EH (cell line): Measurements from ENCODE around the gene DIP2C.
"Not testable (repeated sequence)": the region's sequence is repeated elsewhere in the genome, so short reads cannot be mapped to it uniquely, and the experiment has no call there.

Experiments
- DNase-seq: peaks from one replicate; pipeline ENCODE4 v3.0.0-alpha.2; 2015; ENCODE audit warnings: low read depth

Gene DIP2C

DNA sequence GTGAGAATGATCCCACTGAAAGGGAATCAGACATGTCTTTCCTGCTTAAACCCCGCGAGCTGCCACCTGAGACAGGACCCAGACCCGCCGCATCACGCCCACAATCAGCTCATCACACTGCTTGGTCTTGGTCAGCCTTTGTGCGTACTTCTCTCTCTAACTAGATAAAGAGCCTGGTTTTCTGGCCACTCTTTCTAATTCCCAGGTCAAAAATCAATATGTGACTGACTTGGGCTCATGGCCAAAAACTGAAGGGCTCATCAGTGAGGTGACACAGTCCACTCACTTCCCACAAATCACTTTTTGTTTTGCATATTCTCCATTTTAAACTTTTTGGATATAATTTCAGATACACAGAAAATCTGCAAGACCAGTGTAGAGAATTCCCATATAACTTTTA, 247.3 kb downstream of the DIP2C start:
- no peak for DNase-seq

DNA sequence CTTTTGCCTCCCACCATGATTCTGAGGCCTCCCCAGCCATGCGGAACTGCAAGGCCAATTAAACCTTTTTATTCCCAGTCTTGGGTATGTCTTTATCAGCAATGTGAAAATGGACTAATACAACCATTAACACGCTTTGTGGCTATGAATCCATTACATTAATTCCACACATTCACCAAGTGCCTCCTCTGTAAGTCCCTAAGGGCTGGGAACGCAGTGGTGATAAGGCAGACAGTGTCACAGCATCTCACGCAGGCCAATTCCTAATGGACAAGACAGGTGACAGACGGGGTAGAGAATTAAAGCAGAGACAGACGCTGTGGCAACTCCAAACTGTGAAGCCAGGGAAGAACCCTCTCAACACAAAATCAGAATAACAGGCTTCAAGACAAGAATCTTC, 247.8 kb downstream of the DIP2C start:
- DNase-seq = no peak

DNA sequence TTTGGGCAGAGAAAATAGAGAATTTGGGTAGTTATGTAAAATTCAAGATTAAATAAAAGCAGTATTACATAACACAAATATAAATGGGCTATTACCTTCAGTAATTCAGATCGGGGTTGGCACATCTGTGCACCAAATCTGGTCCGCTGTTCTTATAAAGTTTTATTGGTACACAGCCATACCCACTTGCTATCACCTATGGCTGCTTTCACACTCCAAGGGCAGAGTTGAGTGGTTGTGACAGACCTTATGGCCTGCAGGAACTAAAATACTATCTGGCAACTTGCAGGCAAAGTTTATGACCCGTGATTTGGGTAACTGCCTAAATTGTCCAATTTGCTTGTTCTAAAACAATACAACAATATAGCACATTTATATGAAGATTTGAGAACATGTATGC, 249.3 kb downstream of the DIP2C start:
- DNase-seq = no peak

DNA sequence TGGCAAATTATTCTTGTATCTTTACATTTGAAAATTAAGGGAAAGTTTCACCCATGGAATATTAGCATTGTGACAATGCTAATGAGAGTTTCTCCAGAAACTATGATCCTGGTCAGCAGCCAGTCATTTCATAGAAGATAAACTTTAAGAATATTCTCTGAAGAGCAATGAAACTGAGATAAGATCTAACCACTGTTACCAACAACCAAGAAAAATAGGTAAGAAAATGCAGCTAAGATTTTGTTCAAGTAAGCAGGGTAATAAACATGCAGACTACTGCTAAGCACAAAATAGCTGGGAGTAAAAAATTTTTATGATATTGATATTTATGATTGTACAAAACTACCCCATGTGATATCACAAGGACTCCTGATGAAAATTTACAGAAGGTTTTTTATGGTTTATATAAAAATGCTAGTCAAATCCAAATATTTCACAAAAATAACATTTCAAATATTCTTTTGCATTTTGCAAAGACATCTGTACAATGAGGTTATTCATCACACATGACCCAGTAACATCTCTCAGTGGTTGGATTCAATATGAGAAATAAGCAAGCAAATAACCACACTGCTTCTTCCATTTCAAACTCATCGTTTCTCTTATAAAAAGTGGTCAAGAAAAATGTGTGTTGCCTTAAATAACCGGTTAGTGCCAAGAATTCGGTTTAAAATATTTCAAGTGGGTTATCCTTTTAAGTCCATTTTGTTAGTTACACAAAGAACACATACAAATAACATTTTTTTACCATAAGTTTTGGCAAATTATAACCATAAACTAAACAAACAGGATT, 251.6 kb downstream of the DIP2C start:
- DNase-seq = no peak

DNA sequence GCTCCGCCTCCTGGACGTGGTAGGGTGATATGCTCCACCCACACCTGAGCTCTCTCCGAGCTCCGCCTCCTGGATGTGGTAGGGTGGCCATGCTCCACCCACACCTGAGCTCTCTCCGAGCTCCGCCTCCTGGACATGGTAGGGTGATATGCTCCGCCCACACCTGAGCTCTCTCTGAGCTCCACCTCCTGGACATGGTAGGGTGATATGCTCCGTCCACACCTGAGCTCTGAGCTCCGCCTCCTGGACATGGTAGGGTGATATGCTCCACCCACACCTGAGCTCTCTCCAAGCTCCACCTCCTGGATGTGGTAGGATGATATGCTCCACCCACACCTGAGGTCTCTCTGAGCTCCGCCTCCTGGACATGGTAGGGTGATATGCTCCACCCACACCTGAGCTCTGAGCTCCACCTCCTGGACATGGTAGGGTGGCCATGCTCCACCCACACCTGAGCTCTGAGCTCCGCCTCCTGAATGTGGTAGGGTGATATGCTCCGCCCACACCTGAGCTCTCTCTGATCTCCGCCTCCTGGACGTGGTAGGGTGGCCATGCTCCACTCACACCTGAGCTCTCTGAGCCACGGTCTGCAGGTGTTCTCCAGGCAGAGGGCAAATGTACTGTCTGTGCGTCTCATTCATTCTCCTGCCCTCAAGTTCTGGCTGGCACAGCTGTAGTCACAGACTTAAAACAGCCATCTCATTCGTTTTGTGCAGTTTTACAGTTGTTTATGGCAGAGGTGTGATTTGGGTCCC, 252.4 kb downstream of the DIP2C start:
- DNase-seq = no peak

GRCh38 chr10:436013-436697, 253.3 kb downstream of the DIP2C start:
- no peak for DNase-seq

- DNase-seq = no peak
Observed at GRCh38 chr10:435397-435796, 254.1 kb downstream of the DIP2C start.

DNA sequence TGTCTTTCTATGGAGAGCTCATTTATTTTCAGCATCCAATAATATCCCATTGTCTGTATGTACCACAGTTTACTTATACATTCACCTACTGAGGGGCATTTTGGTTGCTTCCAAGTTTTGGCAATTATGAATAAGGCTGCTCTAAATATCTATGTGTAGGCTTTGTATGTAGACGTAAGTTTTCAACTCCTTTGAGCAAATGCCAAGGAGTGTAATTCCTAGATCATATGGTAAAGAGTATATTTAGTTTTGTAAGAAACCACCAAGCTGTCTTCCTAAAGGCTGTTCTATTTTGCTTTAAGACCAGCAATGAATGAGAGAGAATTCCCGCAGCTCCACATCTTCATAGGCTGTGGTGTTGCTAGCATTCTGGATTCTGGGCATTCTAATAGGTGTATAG, 259.8 kb downstream of the DIP2C start:
- DNase-seq = no peak

GRCh38 chr10:427761-428519, 261.5 kb downstream of the DIP2C start:
- no peak for DNase-seq

- peak; percentile 15 for DNase-seq
Observed at GRCh38 chr10:425365-425764, 264.1 kb downstream of the DIP2C start.

GRCh38 chr10:424724-425123, 264.7 kb downstream of the DIP2C start:
- not testable (repeated sequence) for DNase-seq

DNA sequence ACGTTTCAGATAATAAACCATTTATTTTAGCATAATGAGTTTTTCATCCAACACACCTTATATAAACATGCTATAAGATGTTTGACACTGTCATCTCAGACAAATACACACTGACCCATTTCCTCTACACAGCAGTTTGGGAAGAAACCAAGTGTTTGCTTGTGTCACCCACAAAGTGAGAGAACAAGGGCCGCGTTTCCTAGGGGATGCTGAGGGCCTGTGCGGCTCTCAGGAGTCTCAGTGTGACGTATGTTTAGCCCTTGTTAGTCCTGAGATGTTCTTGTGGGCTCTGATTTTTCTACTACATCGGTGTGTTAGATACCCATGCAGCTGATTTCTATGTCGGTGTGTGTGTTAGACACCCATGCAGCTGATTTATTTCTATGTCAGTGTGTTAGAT, 266.3 kb downstream of the DIP2C start:
- no peak for DNase-seq

DNA sequence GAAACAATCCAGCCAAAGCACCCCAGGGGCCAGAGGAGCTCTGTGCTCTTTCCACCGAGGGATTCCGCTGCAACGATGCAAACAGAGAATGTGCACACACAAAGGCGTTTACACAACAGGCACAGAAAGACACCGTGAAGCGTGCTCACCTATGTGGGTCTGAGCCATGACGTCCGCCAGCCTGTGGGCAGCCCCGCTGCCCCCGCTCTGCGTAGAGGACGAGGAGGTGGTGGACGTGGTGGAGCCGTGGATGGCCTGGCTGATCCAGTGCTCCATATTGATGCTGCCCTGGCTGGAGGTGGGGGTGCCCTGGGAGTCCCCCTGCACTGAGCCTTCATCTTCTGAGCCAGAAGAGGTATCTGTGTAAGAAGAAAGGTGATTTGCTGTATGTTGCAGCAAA, 266.8 kb downstream of the DIP2C start:
- DNase-seq = no peak

DNA sequence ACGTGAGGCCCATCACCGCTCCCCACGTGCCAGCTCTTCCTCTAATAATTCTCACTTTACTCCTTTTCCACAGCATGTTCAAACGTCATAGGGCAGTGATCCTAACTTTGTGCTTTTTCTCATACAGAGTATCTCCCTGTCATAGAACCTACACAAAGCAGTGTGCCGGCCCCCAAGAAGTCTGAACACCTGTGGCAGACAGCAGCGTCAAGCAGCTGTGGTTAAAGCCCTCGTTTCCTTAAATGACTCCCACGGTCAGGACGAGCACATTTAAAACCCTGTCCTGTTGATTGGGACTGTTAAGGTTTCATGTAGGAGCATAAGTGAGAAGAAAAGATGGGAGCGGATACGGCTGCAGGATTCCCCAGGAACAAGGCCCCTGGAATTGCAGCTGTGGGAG, 267.2 kb downstream of the DIP2C start:
- DNase-seq = no peak

- no peak for DNase-seq
Observed at GRCh38 chr10:421170-421569, 268.3 kb downstream of the DIP2C start.

DNA sequence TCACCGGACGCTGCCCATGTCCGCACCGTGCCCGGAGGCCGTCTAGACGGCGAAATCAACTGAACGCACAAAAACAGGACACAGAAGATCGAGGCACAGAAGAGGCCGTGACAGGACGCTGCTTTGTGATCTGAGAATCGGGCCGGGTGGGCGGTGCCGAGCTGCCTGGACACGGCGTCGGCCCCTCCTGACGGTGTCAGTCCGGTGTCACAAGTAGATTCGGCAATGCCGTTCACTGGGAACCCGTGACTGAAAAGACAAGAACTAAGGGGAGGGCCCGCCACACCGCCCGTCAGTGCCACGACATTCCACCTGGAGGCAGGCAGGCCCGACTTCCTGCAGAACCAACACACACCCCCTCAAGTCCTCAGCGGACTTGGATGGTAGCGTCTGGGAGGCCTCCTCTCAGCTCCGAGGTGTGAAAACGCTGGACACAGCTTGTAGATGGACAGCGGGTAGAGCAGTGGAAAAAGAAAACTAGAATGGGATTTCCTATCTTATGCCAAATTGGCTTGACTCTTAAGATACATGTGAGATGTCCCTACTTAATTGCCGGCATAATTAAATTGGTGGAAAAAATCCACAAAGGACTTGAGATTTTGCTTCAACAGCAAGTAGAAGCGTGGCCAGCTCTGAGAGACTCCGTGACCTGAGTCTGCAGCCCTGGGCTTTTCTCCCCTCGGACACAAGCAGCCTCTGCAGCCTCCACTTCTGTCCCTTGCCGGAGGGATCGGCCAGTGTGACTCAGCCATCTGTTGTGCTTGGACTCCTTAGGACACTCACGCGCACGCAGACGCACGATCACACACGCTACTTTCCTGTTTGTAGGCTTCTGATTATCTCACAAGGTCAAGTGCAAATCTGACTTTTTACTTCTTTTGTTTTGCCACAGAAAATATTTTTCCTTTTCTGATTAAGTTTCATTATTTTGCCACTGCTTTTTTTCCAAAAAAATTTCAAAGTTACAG, 269.0 kb downstream of the DIP2C start:
- no peak for DNase-seq

GRCh38 chr10:418894-419293, 270.6 kb downstream of the DIP2C start:
- DNase-seq = no peak

DNA sequence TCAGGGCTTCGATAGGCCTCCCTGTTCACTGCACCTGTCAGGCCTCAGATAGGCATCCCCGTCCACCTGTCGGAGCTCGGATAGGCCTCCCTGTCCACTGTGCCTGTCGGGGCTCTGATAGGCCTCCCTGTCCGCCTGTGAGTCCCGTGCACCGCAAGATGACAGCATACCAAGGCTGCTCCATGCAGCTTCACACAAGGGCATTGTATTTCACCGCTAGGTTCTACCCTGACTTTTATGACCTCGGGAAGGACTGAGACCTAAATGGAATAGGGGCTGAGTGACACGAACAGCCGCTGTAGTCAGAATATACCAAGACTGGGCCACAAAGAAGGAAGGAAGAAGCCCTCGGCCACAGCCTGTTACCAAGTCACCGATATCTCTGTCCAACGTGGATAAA, 271.2 kb downstream of the DIP2C start:
- no peak for DNase-seq

GRCh38 chr10:416091-416515, 273.4 kb downstream of the DIP2C start:
- no peak for DNase-seq

- no peak for DNase-seq
Observed at GRCh38 chr10:413662-414071, 275.8 kb downstream of the DIP2C start.

DNA sequence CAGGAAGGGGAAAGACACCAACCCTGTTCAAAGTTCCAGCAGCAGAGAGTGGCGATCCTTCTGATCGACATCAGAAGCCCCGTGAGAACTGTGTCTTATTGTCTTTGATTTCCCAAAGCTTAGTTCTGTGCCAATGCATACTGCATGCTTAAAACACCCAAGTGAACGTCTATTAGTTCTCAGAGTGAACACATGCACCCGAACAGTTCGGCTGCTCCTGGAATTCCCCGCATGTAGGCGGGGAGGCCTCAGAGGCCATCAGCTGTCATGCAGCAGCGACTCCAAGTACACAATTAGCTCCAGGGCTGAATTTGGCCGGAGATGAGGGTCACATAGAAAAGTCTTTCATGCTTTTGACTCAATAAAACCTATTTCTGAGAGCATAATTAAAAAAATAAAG, 277.4 kb downstream of the DIP2C start:
- no peak for DNase-seq
